RCC 7860 (cell line): ENCODE measurements around the gene MAL.
"Not testable (repeated sequence)": the region's sequence is repeated elsewhere in the genome, so short reads cannot be mapped to it uniquely, and the experiment has no call there.

Experiments used
- DNase-seq: peaks from one replicate; pipeline ENCODE4 v3.0.0-alpha.2; 2015; ENCODE audit warnings: low spot score
- FAIRE-seq: peaks from 2 replicates; lab custom pipeline; 2012; peaks lifted over from hg19 to GRCh38; lab: Jason Lieb, UNC

The MAL gene

DNA sequence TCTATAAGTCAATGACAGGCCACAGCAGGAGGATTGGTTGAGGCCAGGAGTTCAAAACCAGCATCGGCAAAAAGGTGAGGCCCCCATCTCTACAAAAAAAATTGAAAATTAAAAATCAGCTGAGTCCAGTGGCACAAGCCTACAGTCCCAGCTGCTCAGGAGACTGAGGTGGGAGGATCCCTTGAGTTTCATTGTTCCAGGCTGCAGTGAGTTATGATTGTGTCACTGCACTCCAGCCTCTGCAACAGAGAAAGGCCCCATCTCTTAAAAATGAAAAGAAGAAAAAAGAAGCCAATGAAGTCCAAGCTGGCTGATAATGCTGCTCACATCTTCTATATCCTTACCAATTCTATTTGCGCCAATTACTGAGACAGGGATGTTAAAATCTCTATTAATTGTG is 57.0 kb downstream of the MAL start:
- no peak for DNase-seq
- no peak for FAIRE-seq

DNA sequence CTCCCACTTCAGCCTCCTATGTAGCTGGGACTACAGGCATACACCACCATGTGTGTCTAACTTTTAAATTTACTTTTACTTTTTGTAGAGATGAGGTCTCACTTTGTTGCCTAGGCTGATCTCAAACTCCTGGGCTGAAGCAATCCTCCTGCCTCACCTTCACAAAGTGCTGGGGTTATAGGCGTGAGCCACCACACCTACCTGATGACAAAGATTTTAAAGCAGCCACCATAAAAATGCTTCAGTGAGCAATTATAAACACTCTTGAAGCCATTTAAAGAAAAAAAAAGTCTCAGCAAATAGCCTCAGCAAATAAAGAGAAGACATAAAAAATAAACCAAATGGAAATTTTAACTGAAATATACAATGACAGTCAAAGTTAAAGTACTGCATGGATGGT is 60.5 kb downstream of the MAL start:
- FAIRE-seq (no peak), DNase-seq (no peak)

DNA sequence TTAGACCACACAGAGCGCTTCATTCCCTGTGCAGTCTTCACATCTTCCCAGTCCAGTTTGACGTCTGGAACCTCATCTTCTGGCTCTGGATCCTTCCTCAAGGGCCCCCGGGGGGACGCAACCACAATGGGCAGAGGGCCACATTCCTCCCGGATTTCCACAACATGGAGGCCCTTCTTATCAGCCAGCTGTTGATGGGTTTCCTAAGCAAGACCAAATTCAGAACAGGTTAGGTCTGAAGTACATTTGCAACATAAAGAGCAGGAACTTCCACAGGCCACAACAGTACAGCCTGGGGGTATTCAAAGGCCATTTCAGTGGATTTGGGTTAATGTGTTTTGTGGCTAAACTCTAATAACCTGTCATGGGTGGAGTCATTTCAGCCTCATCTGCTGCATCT is 61.9 kb downstream of the MAL start:
- no peak for FAIRE-seq
- DNase-seq: no peak

DNA sequence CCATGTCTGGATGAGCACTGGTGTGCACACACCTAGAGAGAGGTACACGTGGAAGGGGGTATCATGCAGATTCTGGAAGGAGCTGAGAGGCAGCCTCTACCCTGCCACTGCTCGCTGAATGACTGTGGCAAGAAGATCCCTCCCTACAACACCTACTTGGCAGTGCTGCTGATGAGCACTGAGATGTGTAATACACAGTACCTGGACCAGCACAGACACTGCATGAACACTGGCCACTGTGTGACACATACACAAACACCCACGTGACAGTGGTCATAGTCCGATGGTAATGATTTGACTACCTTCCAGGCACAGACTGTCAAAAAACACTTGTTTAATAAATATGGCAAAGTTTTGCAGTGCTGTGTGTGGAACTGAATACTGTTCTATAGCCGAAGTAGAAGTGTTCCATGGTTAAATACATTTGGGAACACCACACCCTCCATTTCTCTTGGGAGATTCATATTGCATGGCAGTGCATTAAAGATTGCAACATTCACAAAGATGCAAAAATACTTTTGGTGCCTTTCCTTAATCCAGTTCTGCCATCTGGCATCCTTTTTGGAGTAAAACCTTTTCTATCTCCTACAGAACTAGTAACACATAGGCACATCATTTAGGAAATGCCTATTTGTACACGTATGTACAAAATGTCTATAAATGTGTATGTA is 66.5 kb downstream of the MAL start:
- no peak for DNase-seq
- no peak for FAIRE-seq

DNA sequence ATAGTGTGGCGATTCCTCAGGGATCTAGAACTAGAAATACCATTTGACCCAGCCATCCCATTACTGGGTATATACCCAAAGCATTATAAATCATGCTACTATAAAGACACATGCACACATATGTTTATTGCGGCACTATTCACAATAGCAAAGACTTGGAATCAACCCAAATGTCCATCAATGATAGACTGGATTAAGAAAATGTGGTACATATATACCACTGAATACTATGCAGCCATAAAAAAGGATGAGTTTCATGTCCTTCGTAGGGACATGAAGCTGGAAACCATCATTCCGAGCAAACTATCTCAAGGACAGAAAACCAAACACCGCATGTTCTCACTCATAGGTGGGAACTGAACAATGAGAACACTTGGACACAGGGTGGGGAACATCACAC is 72.8 kb downstream of the MAL start:
- not testable (repeated sequence) for FAIRE-seq, DNase-seq

DNA sequence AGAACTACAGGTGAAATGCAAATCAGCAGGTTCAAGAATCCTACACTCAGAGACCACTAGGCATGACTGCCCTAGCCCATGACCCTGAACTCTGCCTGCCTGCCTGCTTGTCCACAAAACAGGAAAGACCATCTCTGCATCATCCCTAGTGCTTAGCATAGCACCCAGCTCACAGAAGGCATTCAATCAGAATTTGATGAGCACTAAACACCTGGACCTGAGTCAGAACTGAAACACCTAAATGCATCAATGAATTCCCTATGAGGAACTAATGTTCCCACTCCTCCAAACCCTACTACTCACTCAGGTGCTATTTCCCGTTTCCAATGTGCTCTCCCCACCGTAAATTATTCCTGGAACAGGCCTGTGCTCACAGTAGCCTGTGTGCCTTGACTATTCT is 74.4 kb downstream of the MAL start:
- DNase-seq: no peak
- FAIRE-seq: no peak
